Tibial artery (tissue), 4 donors: ENCODE results near the gene NINL.

Experiments used
- DNase-seq, 2 donors: peaks; one replicate each; pipeline ENCODE4 v3.0.0-alpha.2; 2019
- H3K27ac ChIP-seq, 2 donors: fragments of 200-600 bp; sonication (generic) in 1 of 2; 1 replicate in 1 of 2; 2 replicates in 1 of 2; pipeline ENCODE4 v1.5.1; 2018 to 2019; ENCODE audit warnings: mild to moderate bottlenecking in 1 of 2
- H3K27me3 ChIP-seq, 2 donors: fragments of 200-600 bp; sonication (generic) in 1 of 2; one replicate each; pipeline versions ENCODE4 v1.5.1 to v1.6.0; 2016 to 2019
- H3K36me3 ChIP-seq, 3 donors: fragments of 200-600 bp; sonication (generic) in 2 of 3; one replicate each; pipeline ENCODE4 v1.5.1; 2016 to 2019; ENCODE audit warnings: mild to moderate bottlenecking in 2 of 3
- H3K4me1 ChIP-seq, 4 donors: fragments of 200-600 bp; sonication (generic) in 2 of 4; 1 replicate in 3 of 4; 2 replicates in 1 of 4; pipeline ENCODE4 v1.5.1; 2016 to 2019
- H3K4me3 ChIP-seq, 2 donors: fragments of 200-600 bp; sonication (generic) in 1 of 2; 1 replicate in 1 of 2; 2 replicates in 1 of 2; pipeline ENCODE4 v1.5.1; 2018 to 2019; ENCODE audit warnings: mild to moderate bottlenecking in 2 of 2
- H3K9me3 ChIP-seq, 3 donors: fragments of 200-600 bp; sonication (generic) in 1 of 3; one replicate each; pipeline ENCODE4 v1.5.1; 2016 to 2019
- intact Hi-C: fragments of 100-400 bp; cut with DNase I; formaldehyde crosslinking; loops from one replicate; pipeline ENCODE4 v1.15.0; 2023; ENCODE audit warnings: low total_unique reads
- TF ChIP-seq, protein P1 (sequence below), 2 experiments: fragments of 200-600 bp in 1 of 2; fragments of 450-650 bp in 1 of 2; IDR thresholded peaks; one replicate each; pipeline ENCODE4 v1.5.1; 2017 to 2019; ENCODE audit warnings: antibody characterized with exemption in 2 of 2, mild to moderate bottlenecking in 1 of 2, moderate library complexity in 1 of 2

Gene NINL

DNA sequence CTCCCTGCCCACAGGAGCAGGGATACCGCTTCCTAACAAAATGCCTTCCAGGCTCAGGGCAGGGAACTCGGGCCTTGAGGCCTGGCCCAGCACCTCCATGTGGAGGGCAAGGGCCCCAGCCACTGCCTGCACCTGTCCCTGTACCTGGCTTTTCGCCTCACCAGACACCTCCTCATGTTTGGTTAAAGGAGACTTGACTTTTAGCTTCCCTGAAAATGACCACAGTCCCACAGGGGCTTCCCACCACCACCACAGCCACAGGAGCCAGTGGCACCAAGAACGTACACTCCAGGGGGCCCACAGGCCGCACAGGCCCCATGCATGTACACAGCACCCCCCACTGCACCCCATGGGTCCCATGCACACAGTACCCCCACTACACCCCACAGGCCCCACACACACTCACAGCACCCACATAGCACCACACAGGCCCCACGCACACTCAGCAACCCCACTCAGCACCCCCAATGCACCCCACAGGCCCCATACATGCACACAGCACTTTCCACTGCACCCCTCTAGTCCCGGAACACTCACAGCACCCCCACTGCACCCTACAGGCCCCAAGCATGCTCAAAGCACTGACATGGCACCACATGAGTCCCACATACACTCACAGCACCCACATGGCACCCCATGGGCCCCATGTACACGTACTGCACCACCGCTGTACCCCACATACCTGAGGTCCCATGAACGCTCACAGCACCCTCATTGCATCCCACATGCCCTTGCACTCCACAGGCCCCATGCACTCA is 91.4 kb downstream of the NINL start:
- DNase-seq = no peak
- TF ChIP-seq, protein P1, sequence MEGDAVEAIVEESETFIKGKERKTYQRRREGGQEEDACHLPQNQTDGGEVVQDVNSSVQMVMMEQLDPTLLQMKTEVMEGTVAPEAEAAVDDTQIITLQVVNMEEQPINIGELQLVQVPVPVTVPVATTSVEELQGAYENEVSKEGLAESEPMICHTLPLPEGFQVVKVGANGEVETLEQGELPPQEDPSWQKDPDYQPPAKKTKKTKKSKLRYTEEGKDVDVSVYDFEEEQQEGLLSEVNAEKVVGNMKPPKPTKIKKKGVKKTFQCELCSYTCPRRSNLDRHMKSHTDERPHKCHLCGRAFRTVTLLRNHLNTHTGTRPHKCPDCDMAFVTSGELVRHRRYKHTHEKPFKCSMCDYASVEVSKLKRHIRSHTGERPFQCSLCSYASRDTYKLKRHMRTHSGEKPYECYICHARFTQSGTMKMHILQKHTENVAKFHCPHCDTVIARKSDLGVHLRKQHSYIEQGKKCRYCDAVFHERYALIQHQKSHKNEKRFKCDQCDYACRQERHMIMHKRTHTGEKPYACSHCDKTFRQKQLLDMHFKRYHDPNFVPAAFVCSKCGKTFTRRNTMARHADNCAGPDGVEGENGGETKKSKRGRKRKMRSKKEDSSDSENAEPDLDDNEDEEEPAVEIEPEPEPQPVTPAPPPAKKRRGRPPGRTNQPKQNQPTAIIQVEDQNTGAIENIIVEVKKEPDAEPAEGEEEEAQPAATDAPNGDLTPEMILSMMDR (IDR thresholded peaks at IDR 0.05) = no peak
- H3K4me3 ChIP-seq = no peak overlapping the region
- no peaks in the 10 kb centered on the region for H3K27me3 ChIP-seq
- intact Hi-C loops = no loop called here
- no peak overlapping the region for H3K27ac ChIP-seq
- H3K9me3 ChIP-seq = no peaks in the 10 kb centered on the region
- peaks cover 5 to 65% (median 11%) of the 10 kb centered on the region in 3 donors for H3K36me3 ChIP-seq
- H3K4me1 ChIP-seq = no peaks in the 10 kb centered on the region

DNA sequence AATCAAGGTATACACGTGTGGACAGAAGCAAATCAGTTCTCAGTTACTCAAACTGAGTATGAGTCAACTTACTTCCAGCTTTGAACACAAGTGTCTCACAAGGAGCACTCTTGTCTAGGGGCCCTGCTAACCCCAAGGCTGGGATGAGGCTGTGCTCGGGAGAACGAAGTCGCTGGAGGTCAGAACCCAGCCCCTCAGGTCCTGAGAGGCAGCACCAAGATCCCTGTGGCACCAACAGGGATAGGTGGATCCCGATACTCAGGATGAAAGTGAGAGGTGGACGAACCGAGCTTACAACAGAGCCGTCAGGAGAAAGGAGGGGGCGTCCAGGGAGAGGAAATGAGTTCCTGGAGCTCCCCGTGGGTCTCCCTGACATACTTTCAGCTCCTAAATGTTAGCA is 92.2 kb downstream of the NINL start:
- peaks cover 8 to 66% (median 15%) of the 10 kb centered on the region in 3 donors for H3K36me3 ChIP-seq
- H3K27ac ChIP-seq = no peak overlapping the region
- TF ChIP-seq, protein P1 (IDR thresholded peaks at IDR 0.05) = no peak
- no peaks in the 10 kb centered on the region for H3K4me1 ChIP-seq
- no peak overlapping the region for H3K4me3 ChIP-seq
- no peaks in the 10 kb centered on the region for H3K9me3 ChIP-seq
- DNase-seq = no peak
- no peaks in the 10 kb centered on the region for H3K27me3 ChIP-seq
- intact Hi-C loops = no loop called here

DNA sequence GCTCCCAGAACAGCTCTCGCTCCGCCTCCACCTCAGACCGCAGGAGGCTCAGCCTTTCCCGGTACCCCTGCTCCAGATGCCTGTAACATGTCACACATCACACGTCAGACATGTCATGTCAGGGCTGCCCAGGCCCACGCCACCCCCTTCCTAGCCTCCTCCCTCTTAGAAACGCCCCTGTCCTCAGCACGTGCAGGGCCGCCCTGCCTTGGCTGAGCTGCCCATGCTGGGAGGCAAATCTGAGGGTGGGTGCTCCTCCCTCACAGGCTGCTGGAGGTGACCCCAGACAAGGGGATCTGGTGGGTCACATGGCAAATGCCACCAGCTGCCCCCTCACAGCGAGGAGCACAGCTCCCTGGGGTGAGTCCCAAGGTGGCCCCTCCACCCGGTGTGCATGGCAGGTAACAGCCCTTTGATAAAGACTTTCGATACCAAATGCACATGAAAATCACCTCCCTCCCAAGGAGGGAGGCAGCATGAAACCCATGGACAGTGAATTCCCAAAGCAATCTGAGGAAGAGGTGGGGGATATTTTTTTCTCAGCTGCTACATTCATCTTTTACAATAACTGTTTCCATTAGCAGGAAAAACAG is 93.8 kb downstream of the NINL start:
- Histone ChIP-seq H3K9me3 (no peaks in the 10 kb centered on the region), H3K4me1 (no peaks in the 10 kb centered on the region), H3K36me3 (peaks cover 8 to 65% (median 16%) of the 10 kb centered on the region in 3 donors), H3K27ac (no peak overlapping the region), H3K27me3 (no peaks in the 10 kb centered on the region), H3K4me3 (no peak overlapping the region)
- DNase-seq = no peak
- TF ChIP-seq, protein P1 (IDR thresholded peaks at IDR 0.05) = no peak
- intact Hi-C loops = no loop called here

DNA sequence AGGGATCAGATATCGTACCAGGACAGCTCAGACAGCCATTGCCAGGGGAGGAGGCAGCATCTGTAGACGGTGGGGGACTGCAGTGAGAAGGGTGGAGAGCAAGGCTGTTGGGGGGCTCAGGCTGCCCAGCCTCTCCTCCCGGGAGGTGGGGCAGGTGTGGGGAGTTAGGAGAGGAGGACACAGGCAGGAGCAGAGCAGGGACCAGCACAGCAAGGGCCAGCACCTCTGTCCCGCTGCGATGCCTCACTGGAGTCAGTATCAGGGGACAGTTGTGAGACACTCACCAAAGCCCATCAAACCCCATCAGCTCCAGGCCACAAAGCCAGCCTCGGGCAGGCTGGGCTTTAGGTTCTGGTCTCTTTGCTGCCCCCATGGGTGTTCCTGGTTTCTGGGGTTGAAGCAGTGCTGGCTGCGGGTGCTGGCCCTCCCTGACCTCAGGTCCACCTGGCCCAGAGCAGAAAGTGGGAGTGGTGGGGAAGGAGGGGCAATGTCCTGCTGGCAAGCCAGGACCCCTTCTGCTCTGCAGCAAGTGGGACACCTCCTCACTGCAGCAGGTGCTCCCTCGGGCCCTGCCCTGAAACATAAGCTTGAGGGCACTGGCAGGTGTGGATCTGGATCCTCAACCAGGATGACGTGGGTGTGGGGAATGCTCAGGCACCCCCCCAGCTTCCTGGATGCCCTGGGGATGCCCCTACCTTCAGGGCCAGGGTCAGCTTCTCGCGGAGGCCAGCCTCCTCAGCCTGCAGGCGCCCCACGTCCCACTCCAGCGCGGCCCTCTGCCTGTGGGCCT is 94.5 kb downstream of the NINL start:
- Histone ChIP-seq H3K4me3 (no peak overlapping the region), H3K9me3 (no peaks in the 10 kb centered on the region), H3K27me3 (no peaks in the 10 kb centered on the region), H3K36me3 (peaks cover 8 to 60% (median 16%) of the 10 kb centered on the region in 3 donors), H3K27ac (no peak overlapping the region), H3K4me1 (no peaks in the 10 kb centered on the region)
- intact Hi-C loops = no loop called here
- no peak for DNase-seq
- TF ChIP-seq, protein P1 (IDR thresholded peaks at IDR 0.05) = no peak

DNA sequence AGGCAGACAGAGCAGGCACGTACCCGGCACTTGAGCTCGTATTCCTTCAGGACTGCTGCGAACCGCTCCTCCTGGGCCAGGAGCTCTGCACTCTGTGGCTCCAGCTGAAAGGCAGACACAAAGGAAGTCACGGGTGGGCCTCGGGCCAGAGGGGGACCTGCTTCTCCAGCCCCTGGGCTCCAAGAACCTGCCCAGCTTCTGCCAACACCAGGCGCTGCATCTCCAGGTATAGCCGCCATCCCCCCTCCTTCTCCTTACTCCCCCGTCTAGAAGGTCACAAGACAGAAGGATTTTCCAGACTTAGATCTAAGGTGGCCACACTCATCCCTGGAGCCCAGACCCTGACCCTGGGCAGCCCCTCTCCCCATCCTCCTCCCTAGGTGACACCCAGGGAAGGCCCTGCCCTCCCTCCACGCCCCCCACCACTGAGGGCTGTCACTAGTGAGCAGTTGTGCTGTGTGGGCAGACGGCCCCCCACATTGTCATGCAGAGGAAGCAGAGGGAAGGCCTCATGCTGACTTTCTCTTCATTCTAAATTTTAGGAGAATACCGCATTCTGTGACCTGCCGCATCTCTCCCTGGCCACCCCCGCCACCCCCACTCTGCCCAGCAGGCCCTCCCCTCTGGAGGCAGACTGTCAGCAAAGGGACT is 96.0 kb downstream of the NINL start:
- DNase-seq = no peak
- no peaks in the 10 kb centered on the region for H3K27me3 ChIP-seq
- peaks cover 8 to 45% (median 16%) of the 10 kb centered on the region in 3 donors for H3K36me3 ChIP-seq
- no peak overlapping the region for H3K27ac ChIP-seq
- no peak overlapping the region for H3K4me3 ChIP-seq
- no peaks in the 10 kb centered on the region for H3K9me3 ChIP-seq
- H3K4me1 ChIP-seq = no peaks in the 10 kb centered on the region
- intact Hi-C loops = no loop called here
- TF ChIP-seq, protein P1 (IDR thresholded peaks at IDR 0.05) = no peak
